ENCODE data around the gene ULK1.

GRCh38 chr12:131867891-131868675 is 26.3 kb upstream of the ULK1 start:
- TF ChIP-seq CTCF (IDR thresholded peaks at IDR 0.05) (no peak), POLR2AphosphoS5 (IDR thresholded peaks at IDR 0.05) (no peak), POLR2A (IDR thresholded peaks at IDR 0.05) (no peak), EP300 (IDR thresholded peaks at IDR 0.05) (no peak)
